Colonic mucosa (tissue), 4 donors: ENCODE measurements around the gene RRP9. TPM values are rescaled to one million over a fixed set of nuclear protein-coding genes. Genes with fewer than 3 reads are reported as not detected.

Source experiments
- DNase-seq: peaks from one replicate; pipeline ENCODE4 v3.0.0-alpha.2; 2020
- H3K27ac ChIP-seq: fragments of 200-600 bp; one replicate; pipeline ENCODE4 v1.8.0; 2021
- H3K27me3 ChIP-seq: fragments of 200-600 bp; one replicate; pipeline ENCODE4 v1.8.0; 2021
- H3K36me3 ChIP-seq: fragments of 200-600 bp; one replicate; pipeline ENCODE4 v1.8.0; 2021
- H3K4me1 ChIP-seq: fragments of 200-600 bp; one replicate; pipeline ENCODE4 v1.8.0; 2021; ENCODE audit warnings: mild to moderate bottlenecking
- H3K4me3 ChIP-seq: fragments of 200-600 bp; one replicate; pipeline ENCODE4 v1.8.0; 2021
- H3K9ac ChIP-seq, 2 donors: one replicate each; pipeline ENCODE4 v1.7.0; 2013; ENCODE audit warnings: control low read depth in 2 of 2, low read depth in 2 of 2, low read length in 2 of 2
- H3K9me3 ChIP-seq: fragments of 200-600 bp; one replicate; pipeline ENCODE4 v1.8.0; 2021
- intact Hi-C: fragments of 100-400 bp; cut with DNase I; formaldehyde crosslinking; loops from one replicate; pipeline ENCODE4 v1.14.1; 2022
- total RNA-seq, 2 donors: library from RNA; stranded (reverse); fragmentation: NEBNext Ultra II Directional in 1 of 2; extraction: Animal tissue kit (Norgen Biotek cat#: 25700) in 1 of 2; gene quantifications; one replicate each; pipeline ENCODE4 v1.2.1, GENCODE V29; 2021
- TF ChIP-seq, protein P1 (sequence below): fragments of 200-600 bp; IDR thresholded peaks from one replicate; pipeline ENCODE4 v1.8.0; 2022; ENCODE audit warnings: antibody characterized with exemption, mild to moderate bottlenecking
- donor health status: healthy.
- donor health status: DM: no; HTN: no; CAD: no.
- donor health status: DM: no; HTN: no; CAD: no.

The RRP9 gene
- total RNA-seq, 2 donors from 2014 or later = 9.6 to 24.7 TPM

DNA sequence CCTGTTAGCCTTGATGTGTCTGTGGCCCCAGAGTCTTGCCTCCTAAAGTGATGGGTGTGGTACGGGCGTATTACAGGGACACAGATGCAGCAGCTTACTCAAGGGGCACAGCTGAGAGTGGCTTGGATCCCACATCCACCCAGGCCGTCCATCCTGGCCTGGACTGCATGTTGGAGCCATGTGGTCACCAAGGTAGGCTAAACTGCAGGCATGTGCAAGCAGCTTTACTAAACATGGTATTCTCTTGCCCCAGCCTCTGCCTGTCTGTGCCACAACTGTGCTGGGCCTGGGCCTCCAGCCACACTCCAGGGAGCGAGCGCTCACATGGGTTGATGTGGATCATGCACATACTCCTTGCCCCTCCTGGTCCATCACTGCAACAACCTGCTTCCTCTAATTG is 7.4 kb upstream of the RRP9 start:
- H3K36me3 ChIP-seq = no peaks in the 10 kb centered on the region
- intact Hi-C loops = no loop called here

DNA sequence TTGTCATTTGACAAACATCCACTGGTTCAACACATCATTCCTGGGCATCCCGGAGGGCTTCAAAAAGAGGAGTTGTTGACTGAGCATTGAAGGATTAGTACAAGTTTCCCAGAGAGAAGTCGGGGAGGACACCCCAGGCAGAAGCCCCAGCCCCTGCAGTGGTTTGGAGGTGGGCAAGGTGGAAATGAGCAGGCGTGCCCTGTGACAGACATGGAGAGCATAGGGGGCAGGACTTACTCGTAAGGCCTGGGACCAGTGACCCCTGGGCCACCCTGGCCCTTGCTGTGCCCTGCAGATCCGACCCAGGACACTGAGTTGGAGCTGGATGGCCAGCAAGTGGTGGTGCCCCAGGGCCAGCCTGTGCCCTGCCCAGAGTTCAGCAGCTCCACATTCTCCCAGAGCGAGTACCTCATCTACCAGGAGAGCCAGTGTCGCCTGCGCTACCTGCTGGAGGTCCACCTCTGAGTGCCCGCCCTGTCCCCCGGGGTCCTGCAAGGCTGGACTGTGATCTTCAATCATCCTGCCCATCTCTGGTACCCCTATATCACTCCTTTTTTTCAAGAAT is 6.4 kb upstream of the RRP9 start:
- DNase-seq = no peak
- TF ChIP-seq, protein P1, sequence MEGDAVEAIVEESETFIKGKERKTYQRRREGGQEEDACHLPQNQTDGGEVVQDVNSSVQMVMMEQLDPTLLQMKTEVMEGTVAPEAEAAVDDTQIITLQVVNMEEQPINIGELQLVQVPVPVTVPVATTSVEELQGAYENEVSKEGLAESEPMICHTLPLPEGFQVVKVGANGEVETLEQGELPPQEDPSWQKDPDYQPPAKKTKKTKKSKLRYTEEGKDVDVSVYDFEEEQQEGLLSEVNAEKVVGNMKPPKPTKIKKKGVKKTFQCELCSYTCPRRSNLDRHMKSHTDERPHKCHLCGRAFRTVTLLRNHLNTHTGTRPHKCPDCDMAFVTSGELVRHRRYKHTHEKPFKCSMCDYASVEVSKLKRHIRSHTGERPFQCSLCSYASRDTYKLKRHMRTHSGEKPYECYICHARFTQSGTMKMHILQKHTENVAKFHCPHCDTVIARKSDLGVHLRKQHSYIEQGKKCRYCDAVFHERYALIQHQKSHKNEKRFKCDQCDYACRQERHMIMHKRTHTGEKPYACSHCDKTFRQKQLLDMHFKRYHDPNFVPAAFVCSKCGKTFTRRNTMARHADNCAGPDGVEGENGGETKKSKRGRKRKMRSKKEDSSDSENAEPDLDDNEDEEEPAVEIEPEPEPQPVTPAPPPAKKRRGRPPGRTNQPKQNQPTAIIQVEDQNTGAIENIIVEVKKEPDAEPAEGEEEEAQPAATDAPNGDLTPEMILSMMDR = no peak
- H3K27ac ChIP-seq = no peak overlapping the region
- intact Hi-C loops = no loop called here
- no peaks in the 10 kb centered on the region for H3K9me3 ChIP-seq
- H3K9ac ChIP-seq = no peak overlapping the region
- no peaks in the 10 kb centered on the region for H3K27me3 ChIP-seq
- no peaks in the 10 kb centered on the region for H3K36me3 ChIP-seq
- peaks cover 3% of the 10 kb centered on the region for H3K4me1 ChIP-seq
- no peak overlapping the region for H3K4me3 ChIP-seq

More for the DNA sequence above, 7.4 kb upstream of the RRP9 start:
- TF ChIP-seq, protein P1 = no peak
- Histone ChIP-seq H3K27ac (no peak overlapping the region), H3K9ac (no peak overlapping the region), H3K9me3 (no peaks in the 10 kb centered on the region), H3K27me3 (no peaks in the 10 kb centered on the region), H3K4me3 (no peak overlapping the region), H3K4me1 (no peaks in the 10 kb centered on the region)
- DNase-seq = no peak

DNA sequence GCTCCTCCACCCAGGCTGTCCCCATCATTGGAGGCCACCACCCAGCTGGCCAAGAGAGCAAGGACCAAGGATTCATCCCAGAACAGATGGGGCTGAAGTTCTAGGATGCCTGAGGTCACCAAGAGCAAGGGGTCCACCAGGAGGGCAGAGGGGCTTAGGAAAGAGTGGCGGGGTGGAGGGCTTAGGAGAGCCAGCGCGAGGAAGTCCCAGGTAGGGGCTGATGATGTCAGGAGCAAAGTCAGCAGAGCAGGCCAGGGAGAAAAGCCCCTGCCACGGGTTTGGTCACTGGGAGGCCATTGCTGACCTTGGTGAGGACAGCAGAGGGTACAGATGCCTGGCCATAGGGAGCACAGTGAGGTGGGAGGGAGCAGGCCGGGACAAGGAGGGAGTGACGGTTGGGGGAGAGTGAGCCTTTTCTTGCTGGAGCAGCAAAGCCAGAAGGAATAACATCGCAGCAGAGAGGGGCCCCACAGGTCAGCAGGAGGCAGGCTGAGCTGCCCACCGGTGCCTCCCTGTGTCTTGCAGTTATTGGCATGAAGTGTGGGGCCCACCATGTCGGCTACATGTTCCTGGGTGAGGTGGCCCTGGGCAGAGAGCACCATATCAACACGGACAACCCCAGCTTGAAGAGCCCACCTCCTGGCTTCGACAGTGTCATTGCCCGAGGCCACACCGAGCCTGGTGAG is 5.7 kb upstream of the RRP9 start:
- TF ChIP-seq, protein P1 = no peak
- DNase-seq = no peak
- no peak overlapping the region for H3K27ac ChIP-seq

DNA sequence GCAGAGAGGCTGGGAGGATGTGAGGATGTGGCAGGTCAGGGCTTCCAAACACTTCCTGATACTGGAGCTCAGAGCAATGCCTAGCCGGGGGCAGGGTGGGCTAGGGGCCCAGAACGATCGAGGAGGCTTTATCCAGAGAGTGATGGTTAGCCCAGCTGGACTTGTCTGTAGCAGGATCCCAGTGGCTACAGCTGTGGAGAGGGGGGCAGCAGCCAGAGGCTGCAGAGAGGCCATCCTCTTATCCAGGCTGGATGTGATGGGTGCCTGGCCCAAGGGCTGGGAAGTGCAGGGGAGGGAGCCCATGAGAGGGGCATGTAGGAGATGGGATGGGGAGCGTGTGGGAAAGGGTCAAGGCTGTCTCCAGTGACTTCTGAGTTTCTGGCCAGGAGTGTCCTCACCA is 5.1 kb upstream of the RRP9 start:
- no peaks in the 10 kb centered on the region for H3K9me3 ChIP-seq
- H3K4me1 ChIP-seq = peaks cover 8% of the 10 kb centered on the region
- intact Hi-C loops = no loop called here
- no peak overlapping the region for H3K9ac ChIP-seq
- TF ChIP-seq, protein P1 = no peak
- H3K4me3 ChIP-seq = no peak overlapping the region
- no peaks in the 10 kb centered on the region for H3K36me3 ChIP-seq
- H3K27ac ChIP-seq = no peak overlapping the region
- no peaks in the 10 kb centered on the region for H3K27me3 ChIP-seq
- no peak for DNase-seq

More for the DNA sequence above, 5.7 kb upstream of the RRP9 start:
- Histone ChIP-seq H3K9me3 (no peaks in the 10 kb centered on the region), H3K36me3 (no peaks in the 10 kb centered on the region), H3K4me3 (no peak overlapping the region), H3K4me1 (peaks cover 8% of the 10 kb centered on the region), H3K9ac (no peak overlapping the region), H3K27me3 (no peaks in the 10 kb centered on the region)
- intact Hi-C loops = no loop called here

DNA sequence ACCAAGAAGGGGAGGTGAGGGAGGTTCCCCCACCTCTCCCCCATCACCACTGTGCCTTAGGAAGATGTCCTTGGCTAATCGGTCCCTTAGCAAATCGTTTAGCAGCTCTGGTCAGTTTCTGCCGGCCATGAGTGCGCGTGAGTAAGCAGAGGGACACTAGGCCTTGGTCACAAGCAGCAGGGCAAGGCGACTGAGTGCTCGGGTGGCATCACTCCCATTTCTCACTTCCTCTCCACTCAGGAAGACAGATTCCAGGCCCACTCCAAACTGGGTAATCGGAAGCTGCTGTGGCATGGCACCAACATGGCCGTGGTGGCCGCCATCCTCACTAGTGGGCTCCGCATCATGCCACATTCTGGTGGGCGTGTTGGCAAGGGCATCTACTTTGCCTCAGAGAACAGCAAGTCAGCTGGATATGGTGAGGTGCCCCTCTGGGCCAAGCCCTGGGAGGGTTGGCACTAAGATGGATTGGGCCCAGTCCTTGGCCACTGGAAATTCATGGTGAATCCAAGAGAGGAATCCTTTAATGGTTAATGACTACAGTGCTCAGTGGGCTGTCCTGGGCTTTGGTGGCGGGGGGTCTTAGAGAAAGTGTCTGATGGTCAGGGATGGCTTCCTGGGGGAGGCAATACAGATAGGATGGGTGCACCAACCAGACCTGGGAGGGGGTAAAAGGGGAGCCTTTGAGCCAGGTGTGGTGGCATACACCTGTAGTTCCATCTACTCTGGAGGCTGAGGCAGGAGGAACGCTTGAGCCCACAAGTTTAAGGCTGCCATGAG is 4.4 kb upstream of the RRP9 start:
- Histone ChIP-seq H3K9me3 (no peaks in the 10 kb centered on the region), H3K4me3 (no peak overlapping the region), H3K27me3 (no peaks in the 10 kb centered on the region), H3K4me1 (peaks cover 8% of the 10 kb centered on the region), H3K27ac (no peak overlapping the region), H3K9ac (no peak overlapping the region), H3K36me3 (no peaks in the 10 kb centered on the region)
- TF ChIP-seq, protein P1 = no peak
- no peak for DNase-seq
- intact Hi-C loops = no loop called here
